Measurements from ENCODE around the gene ACOT13. TPM values are rescaled to one million over a fixed set of nuclear protein-coding genes. Genes with fewer than 3 reads are reported as not detected.

Gene ACOT13
- total and polyA plus RNA-seq, 2 of the 4 experiments (the other 2 are of a cell fraction) = 3.6 to 25.7 TPM

GRCh38 chr6:24702720-24703282, 35.9 kb downstream of the ACOT13 start:
- Histone ChIP-seq H4K5ac (ENCODE audit: low read depth, low read length) (no peak overlapping the region), H3K79me1 (ENCODE audit: low read depth in 1 of 2, low read length in 2 of 2) (peaks cover 0 to 9% of the 10 kb centered on the region in 2 experiments; a peak in 3 of 4 replicates), H2BK15ac (ENCODE audit: low read depth, low read length) (no peak overlapping the region), H4K8ac (ENCODE audit: low read depth in 2 of 2, low read length in 2 of 2) (no peak overlapping the region), H4K91ac (ENCODE audit: insufficient read depth, low read depth, low read length) (no peak overlapping the region), H2BK20ac (ENCODE audit: low read depth, low read length) (no peak overlapping the region), H3K9me3 (ENCODE audit: control insufficient read depth, insufficient read depth, low read length) (no peaks in the 10 kb centered on the region), H4K20me1 (ENCODE audit: insufficient read depth, low read length) (peaks cover 8% of the 10 kb centered on the region; the same call in 1 of the 2 replicates), H2BK120ac (ENCODE audit: low read depth, low read length) (no peak overlapping the region), H2BK5ac (ENCODE audit: low read depth, low read length, poor library complexity, severe bottlenecking) (no peak overlapping the region), H3K4ac (ENCODE audit: low read depth, low read length) (no peak overlapping the region), H3K9me1 (ENCODE audit: insufficient read depth, low read length) (no peaks in the 10 kb centered on the region), H3K4me3 (ENCODE audit: insufficient read depth, low read depth, low read length) (no peak overlapping the region), H2AK9ac (replicated peaks; ENCODE audit: low read depth, low read length, poor library complexity) (no peak overlapping the region), H3K14ac (replicated peaks; ENCODE audit: low read depth, low read length) (no peak overlapping the region), H3K18ac (ENCODE audit: low read depth, low read length) (no peak overlapping the region), H3K27me3 (ENCODE audit: control insufficient read depth, insufficient read depth, low read length) (no peaks in the 10 kb centered on the region), H3K4me2 (ENCODE audit: low read depth, low read length) (no peak overlapping the region), H3K36me3 (ENCODE audit: control insufficient read depth, insufficient read depth, low read length) (peaks cover 29% of the 10 kb centered on the region), H3K23ac (ENCODE audit: low read depth, low read length) (no peak overlapping the region), H3K56ac (ENCODE audit: extremely low read depth, insufficient read depth, low read length) (no peak overlapping the region), H2AFZ (replicated peaks; ENCODE audit: low read length, poor library complexity) (no peak overlapping the region), H3K9ac (ENCODE audit: low read depth, low read length) (no peak overlapping the region), H3K27ac (ENCODE audit: insufficient read depth, low read length) (no peak overlapping the region), H2AK5ac (ENCODE audit: low read depth, low read length) (no peak overlapping the region), H3K4me1 (ENCODE audit: control insufficient read depth, insufficient read depth, low read length) (no peaks in the 10 kb centered on the region)
- ATAC-seq (ENCODE audit: low read depth) = no peak
- intact Hi-C loops (cut with micrococcal nuclease) = no loop called here
- no TSS peak for BruUV-seq (replicated peaks)
- no peak for DNase-seq
- ChIA-PET POLR2A (ENCODE audit: unreplicated experiment) (no interaction called here), CTCF (no interaction called here)
- TF ChIP-seq SMC3 (IDR thresholded peaks at IDR 0.05; ENCODE audit: low read depth, low read length) = no peak
- in situ Hi-C loops (cut with MboI; ENCODE audit: low sequenced_read_pairs) = no loop called here
- dilution Hi-C loops (cut with HindIII; ENCODE audit: low sequenced_read_pairs, unreplicated experiment) = no loop called here
- 100% methylated on average over 2 of the region's 4 CpGs; no CpG with 5 or more reads in 1 of the 2 experiments for WGBS, 2 experiments (ENCODE audit: extremely low coverage in 2 of 2, insufficient read length in 1 of 2)
